GM23338 (cell line): Measurements from ENCODE around the gene SPRY4. TPM values are rescaled to one million over a fixed set of nuclear protein-coding genes. Genes with fewer than 3 reads are reported as not detected.

Experiments used
- ATAC-seq: fragments of 200-7000 bp; cut with Tn5 transposase; 3 replicates; pipeline ENCODE4 v1.9.1; 2020
- DNase-seq: peaks from one replicate; pipeline ENCODE4 v3.0.0-alpha.2; 2015; ENCODE audit warnings: low spot score
- H2AFZ ChIP-seq: fragments of 200-600 bp; sonication (generic); 2 replicates; pipeline ENCODE4 v1.8.0; 2016; ENCODE audit warnings: antibody characterized with exemption, mild to moderate bottlenecking, moderate library complexity
- H3F3A ChIP-seq: fragments of 200-600 bp; sonication (generic); replicated peaks from 2 replicates; pipeline ENCODE4 v1.8.0; 2017; ENCODE audit warnings: antibody characterized with exemption, mixed run types, low read depth
- H3K27ac ChIP-seq: fragments of 200-600 bp; sonication (generic); 2 replicates; pipeline ENCODE4 v1.6.1; 2016; ENCODE audit warnings: low read depth
- H3K27me3 ChIP-seq: fragments of 200-600 bp; sonication (generic); 2 replicates; pipeline ENCODE4 v1.8.0; 2016; ENCODE audit warnings: mild to moderate bottlenecking, mixed run types, moderate library complexity; ENCODE audit not compliant: insufficient read depth
- H3K36me3 ChIP-seq: fragments of 200-600 bp; sonication (generic); 2 replicates; pipeline ENCODE4 v1.8.0; 2016; ENCODE audit warnings: mild to moderate bottlenecking; ENCODE audit not compliant: insufficient read depth
- H3K4me1 ChIP-seq: fragments of 200-600 bp; sonication (generic); 2 replicates; pipeline ENCODE4 v1.8.0; 2016; ENCODE audit warnings: mild to moderate bottlenecking, moderate library complexity; ENCODE audit not compliant: insufficient read depth
- H3K4me2 ChIP-seq: fragments of 200-600 bp; sonication (generic); 2 replicates; pipeline ENCODE4 v1.7.1; 2017; ENCODE audit warnings: mixed run types
- H3K4me3 ChIP-seq: fragments of 200-600 bp; sonication (generic); 2 replicates; pipeline ENCODE4 v1.6.1; 2016; ENCODE audit warnings: mixed run types
- H3K79me2 ChIP-seq: fragments of 200-600 bp; sonication (generic); replicated peaks from 2 replicates; pipeline ENCODE4 v1.8.0; 2017; ENCODE audit warnings: mild to moderate bottlenecking; ENCODE audit not compliant: insufficient read depth
- H3K9me2 ChIP-seq: fragments of 200-600 bp; sonication (generic); 2 replicates; pipeline ENCODE4 v1.8.0; 2017; ENCODE audit not compliant: insufficient read depth
- H4K20me1 ChIP-seq: fragments of 200-600 bp; sonication (generic); replicated peaks from 2 replicates; pipeline ENCODE4 v1.8.0; 2017; ENCODE audit warnings: mild to moderate bottlenecking; ENCODE audit not compliant: insufficient read depth
- H3K27ac Mint-ChIP-seq: 2 replicates; pipeline ENCODE4 v1.8.0; 2020; ENCODE audit warnings: inconsistent platforms, mild to moderate bottlenecking, moderate library complexity, mixed read lengths
- H3K27me3 Mint-ChIP-seq: 3 replicates; pipeline ENCODE4 v1.8.0; 2022; ENCODE audit warnings: low read depth, mild to moderate bottlenecking, moderate library complexity, mixed read lengths, inconsistent platforms; ENCODE audit not compliant: insufficient read depth, poor library complexity
- H3K36me3 Mint-ChIP-seq: 3 replicates; pipeline ENCODE4 v1.8.0; 2021; ENCODE audit warnings: low read depth, mild to moderate bottlenecking, inconsistent platforms, moderate library complexity, mixed read lengths
- H3K4me1 Mint-ChIP-seq: 3 replicates; pipeline ENCODE4 v1.8.0; 2020; ENCODE audit warnings: mild to moderate bottlenecking, inconsistent platforms, mixed read lengths
- H3K4me3 Mint-ChIP-seq: 3 replicates; pipeline ENCODE4 v1.8.0; 2021; ENCODE audit warnings: moderate library complexity, mild to moderate bottlenecking, inconsistent platforms, mixed read lengths
- H3K9me3 Mint-ChIP-seq: 3 replicates; pipeline ENCODE4 v1.8.0; 2020; ENCODE audit warnings: moderate library complexity, mild to moderate bottlenecking, inconsistent platforms, mixed read lengths
- CREB1 ChIP-seq: fragments of 250-450 bp; sonication (Bioruptor Pico); IDR thresholded peaks from 2 replicates; pipeline ENCODE4 v1.5.0; 2020; ENCODE audit warnings: low read depth, mild to moderate bottlenecking, moderate library complexity
- EZH2 ChIP-seq: fragments of 200-600 bp; sonication (generic); IDR thresholded peaks from one replicate; pipeline ENCODE4 v1.8.0; 2017; ENCODE audit warnings: antibody characterized with exemption, mild to moderate bottlenecking, low read depth; ENCODE audit not compliant: unreplicated experiment
- EZH2phosphoT487 ChIP-seq: fragments of 200-600 bp; sonication (generic); IDR thresholded peaks from one replicate; pipeline ENCODE4 v1.8.1; 2018; ENCODE audit warnings: antibody characterized with exemption; ENCODE audit not compliant: unreplicated experiment
- JUNB ChIP-seq: IDR thresholded peaks from one replicate; pipeline ENCODE4 v1.6.1; 2016; ENCODE audit warnings: antibody characterized with exemption; ENCODE audit not compliant: unreplicated experiment
- NANOG ChIP-seq: IDR thresholded peaks from 2 replicates; pipeline ENCODE4 v1.6.1; 2016; ENCODE audit warnings: antibody characterized with exemption, borderline replicate concordance
- POLR2AphosphoS5 ChIP-seq: IDR thresholded peaks from 2 replicates; pipeline ENCODE4 v1.6.1; 2016; ENCODE audit warnings: antibody characterized with exemption, low read depth
- STAT1 ChIP-seq: IDR thresholded peaks from one replicate; pipeline ENCODE4 v1.6.1; 2016; ENCODE audit warnings: antibody characterized with exemption; ENCODE audit not compliant: unreplicated experiment
- ZNF114 ChIP-seq: fragments of 250-450 bp; sonication (Bioruptor Pico); IDR thresholded peaks from 2 replicates; pipeline ENCODE4 v1.5.0; 2020; ENCODE audit warnings: mild to moderate bottlenecking, moderate library complexity
- ZNF331 ChIP-seq: fragments of 250-450 bp; sonication (Bioruptor Pico); IDR thresholded peaks from 2 replicates; pipeline ENCODE4 v1.5.0; 2020; ENCODE audit warnings: low read depth, mild to moderate bottlenecking, moderate library complexity
- polyA plus RNA-seq: library from polyadenylated mRNA; unstranded; fragments of >200 nt; fragmentation: Nextera tagmentation; extraction: Ambion mirVana; gene quantifications from 2 replicates; pipeline ENCODE4 v1.2.1, GENCODE V29; 2016
- total RNA-seq: library from RNA; depleted of rRNA; stranded (reverse); fragments of >200 nt; shearing (Covaris generic); gene quantifications from 2 replicates; pipeline ENCODE4 v1.2.3, GENCODE V29; 2014
- TF ChIP-seq, protein P1 (sequence below): IDR thresholded peaks from one replicate; pipeline ENCODE4 v1.6.1; 2018; ENCODE audit warnings: antibody characterized with exemption; ENCODE audit not compliant: unreplicated experiment
- TF ChIP-seq, protein P2 (sequence below): fragments of 250-450 bp; sonication (Bioruptor Pico); IDR thresholded peaks from 2 replicates; pipeline ENCODE4 v1.5.0; 2020; ENCODE audit warnings: mild to moderate bottlenecking, moderate library complexity
- TF ChIP-seq, protein P3 (sequence below): IDR thresholded peaks from 2 replicates; pipeline ENCODE4 v1.6.1; 2016; ENCODE audit warnings: antibody characterized with exemption
- TF ChIP-seq, protein P4 (sequence below), 2 experiments: fragments of 200-600 bp in 1 of 2; sonication (generic) in 1 of 2; conservative IDR thresholded peaks; 2 replicates each; pipeline versions ENCODE4 v1.5.1 to v1.6.1; 2016 to 2017; ENCODE audit warnings: antibody characterized with exemption in 2 of 2, low read depth in 2 of 2, mild to moderate bottlenecking in 2 of 2, moderate library complexity in 1 of 2

Gene SPRY4
- total and polyA plus RNA-seq, 2 experiments from 2014 or later = 70.6 to 240 TPM

DNA sequence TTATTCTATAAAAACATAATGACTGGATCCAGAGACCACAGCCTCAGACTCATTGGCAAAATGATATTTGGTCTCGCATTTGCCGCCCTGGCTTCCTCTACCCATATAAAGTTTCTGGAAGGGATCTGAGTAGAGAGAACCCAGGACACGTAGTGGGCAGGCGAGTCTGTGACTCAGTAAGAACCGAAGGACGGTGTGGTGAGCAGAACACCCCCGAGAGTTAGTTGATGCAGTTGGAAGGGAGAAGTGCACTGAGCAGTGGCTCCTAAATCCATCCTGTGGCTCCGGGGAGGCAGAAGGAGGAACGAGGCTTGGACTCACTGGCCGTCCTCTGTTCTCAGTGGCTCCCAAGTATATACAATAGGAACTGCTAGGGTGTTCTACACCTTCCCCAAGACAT lies 11.5 kb downstream of the SPRY4 start:
- Mint-ChIP-seq H3K36me3 (peaks cover 99% of the 10 kb centered on the region), H3K9me3 (no peaks in the 10 kb centered on the region; the same call in 2 of the 3 replicates), H3K4me3 (peak overlapping the region; percentile 37; the same call in 1 of the 3 replicates), H3K4me1 (peaks cover 88% of the 10 kb centered on the region), H3K27me3 (peaks cover 26% of the 10 kb centered on the region), H3K27ac (no peak overlapping the region)
- H2AFZ ChIP-seq = no peak overlapping the region
- peak overlapping the region; percentile 26; the same call in 1 of the 2 replicates for H3K4me3 ChIP-seq
- H4K20me1 ChIP-seq = peaks cover 93% of the 10 kb centered on the region
- TF ChIP-seq NANOG (no peak), EZH2phosphoT487 (no peak), POLR2AphosphoS5 (no peak), ZNF331 (CRISPR knock-in tag) (no peak), EZH2 (no peak), ZNF114 (CRISPR knock-in tag) (no peak), JUNB (no peak), CREB1 (CRISPR knock-in tag) (no peak), STAT1 (no peak)
- TF ChIP-seq, protein P1, sequence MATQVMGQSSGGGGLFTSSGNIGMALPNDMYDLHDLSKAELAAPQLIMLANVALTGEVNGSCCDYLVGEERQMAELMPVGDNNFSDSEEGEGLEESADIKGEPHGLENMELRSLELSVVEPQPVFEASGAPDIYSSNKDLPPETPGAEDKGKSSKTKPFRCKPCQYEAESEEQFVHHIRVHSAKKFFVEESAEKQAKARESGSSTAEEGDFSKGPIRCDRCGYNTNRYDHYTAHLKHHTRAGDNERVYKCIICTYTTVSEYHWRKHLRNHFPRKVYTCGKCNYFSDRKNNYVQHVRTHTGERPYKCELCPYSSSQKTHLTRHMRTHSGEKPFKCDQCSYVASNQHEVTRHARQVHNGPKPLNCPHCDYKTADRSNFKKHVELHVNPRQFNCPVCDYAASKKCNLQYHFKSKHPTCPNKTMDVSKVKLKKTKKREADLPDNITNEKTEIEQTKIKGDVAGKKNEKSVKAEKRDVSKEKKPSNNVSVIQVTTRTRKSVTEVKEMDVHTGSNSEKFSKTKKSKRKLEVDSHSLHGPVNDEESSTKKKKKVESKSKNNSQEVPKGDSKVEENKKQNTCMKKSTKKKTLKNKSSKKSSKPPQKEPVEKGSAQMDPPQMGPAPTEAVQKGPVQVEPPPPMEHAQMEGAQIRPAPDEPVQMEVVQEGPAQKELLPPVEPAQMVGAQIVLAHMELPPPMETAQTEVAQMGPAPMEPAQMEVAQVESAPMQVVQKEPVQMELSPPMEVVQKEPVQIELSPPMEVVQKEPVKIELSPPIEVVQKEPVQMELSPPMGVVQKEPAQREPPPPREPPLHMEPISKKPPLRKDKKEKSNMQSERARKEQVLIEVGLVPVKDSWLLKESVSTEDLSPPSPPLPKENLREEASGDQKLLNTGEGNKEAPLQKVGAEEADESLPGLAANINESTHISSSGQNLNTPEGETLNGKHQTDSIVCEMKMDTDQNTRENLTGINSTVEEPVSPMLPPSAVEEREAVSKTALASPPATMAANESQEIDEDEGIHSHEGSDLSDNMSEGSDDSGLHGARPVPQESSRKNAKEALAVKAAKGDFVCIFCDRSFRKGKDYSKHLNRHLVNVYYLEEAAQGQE = no peak
- TF ChIP-seq, protein P2, sequence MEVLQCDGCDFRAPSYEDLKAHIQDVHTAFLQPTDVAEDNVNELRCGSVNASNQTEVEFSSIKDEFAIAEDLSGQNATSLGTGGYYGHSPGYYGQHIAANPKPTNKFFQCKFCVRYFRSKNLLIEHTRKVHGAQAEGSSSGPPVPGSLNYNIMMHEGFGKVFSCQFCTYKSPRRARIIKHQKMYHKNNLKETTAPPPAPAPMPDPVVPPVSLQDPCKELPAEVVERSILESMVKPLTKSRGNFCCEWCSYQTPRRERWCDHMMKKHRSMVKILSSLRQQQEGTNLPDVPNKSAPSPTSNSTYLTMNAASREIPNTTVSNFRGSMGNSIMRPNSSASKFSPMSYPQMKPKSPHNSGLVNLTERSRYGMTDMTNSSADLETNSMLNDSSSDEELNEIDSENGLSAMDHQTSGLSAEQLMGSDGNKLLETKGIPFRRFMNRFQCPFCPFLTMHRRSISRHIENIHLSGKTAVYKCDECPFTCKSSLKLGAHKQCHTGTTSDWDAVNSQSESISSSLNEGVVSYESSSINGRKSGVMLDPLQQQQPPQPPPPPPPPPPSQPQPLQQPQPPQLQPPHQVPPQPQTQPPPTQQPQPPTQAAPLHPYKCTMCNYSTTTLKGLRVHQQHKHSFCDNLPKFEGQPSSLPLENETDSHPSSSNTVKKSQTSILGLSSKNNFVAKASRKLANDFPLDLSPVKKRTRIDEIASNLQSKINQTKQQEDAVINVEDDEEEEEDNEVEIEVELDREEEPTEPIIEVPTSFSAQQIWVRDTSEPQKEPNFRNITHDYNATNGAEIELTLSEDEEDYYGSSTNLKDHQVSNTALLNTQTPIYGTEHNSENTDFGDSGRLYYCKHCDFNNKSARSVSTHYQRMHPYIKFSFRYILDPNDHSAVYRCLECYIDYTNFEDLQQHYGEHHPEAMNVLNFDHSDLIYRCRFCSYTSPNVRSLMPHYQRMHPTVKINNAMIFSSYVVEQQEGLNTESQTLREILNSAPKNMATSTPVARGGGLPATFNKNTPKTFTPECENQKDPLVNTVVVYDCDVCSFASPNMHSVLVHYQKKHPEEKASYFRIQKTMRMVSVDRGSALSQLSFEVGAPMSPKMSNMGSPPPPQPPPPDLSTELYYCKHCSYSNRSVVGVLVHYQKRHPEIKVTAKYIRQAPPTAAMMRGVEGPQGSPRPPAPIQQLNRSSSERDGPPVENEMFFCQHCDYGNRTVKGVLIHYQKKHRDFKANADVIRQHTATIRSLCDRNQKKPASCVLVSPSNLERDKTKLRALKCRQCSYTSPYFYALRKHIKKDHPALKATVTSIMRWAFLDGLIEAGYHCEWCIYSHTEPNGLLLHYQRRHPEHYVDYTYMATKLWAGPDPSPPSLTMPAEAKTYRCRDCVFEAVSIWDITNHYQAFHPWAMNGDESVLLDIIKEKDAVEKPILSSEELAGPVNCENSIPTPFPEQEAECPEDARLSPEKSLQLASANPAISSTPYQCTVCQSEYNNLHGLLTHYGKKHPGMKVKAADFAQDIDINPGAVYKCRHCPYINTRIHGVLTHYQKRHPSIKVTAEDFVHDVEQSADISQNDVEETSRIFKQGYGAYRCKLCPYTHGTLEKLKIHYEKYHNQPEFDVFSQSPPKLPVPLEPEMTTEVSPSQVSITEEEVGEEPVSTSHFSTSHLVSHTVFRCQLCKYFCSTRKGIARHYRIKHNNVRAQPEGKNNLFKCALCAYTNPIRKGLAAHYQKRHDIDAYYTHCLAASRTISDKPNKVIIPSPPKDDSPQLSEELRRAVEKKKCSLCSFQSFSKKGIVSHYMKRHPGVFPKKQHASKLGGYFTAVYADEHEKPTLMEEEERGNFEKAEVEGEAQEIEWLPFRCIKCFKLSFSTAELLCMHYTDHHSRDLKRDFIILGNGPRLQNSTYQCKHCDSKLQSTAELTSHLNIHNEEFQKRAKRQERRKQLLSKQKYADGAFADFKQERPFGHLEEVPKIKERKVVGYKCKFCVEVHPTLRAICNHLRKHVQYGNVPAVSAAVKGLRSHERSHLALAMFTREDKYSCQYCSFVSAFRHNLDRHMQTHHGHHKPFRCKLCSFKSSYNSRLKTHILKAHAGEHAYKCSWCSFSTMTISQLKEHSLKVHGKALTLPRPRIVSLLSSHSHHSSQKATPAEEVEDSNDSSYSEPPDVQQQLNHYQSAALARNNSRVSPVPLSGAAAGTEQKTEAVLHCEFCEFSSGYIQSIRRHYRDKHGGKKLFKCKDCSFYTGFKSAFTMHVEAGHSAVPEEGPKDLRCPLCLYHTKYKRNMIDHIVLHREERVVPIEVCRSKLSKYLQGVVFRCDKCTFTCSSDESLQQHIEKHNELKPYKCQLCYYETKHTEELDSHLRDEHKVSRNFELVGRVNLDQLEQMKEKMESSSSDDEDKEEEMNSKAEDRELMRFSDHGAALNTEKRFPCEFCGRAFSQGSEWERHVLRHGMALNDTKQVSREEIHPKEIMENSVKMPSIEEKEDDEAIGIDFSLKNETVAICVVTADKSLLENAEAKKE = no peak
- TF ChIP-seq, protein P3, sequence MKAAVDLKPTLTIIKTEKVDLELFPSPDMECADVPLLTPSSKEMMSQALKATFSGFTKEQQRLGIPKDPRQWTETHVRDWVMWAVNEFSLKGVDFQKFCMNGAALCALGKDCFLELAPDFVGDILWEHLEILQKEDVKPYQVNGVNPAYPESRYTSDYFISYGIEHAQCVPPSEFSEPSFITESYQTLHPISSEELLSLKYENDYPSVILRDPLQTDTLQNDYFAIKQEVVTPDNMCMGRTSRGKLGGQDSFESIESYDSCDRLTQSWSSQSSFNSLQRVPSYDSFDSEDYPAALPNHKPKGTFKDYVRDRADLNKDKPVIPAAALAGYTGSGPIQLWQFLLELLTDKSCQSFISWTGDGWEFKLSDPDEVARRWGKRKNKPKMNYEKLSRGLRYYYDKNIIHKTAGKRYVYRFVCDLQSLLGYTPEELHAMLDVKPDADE = no peak
- TF ChIP-seq, protein P4, sequence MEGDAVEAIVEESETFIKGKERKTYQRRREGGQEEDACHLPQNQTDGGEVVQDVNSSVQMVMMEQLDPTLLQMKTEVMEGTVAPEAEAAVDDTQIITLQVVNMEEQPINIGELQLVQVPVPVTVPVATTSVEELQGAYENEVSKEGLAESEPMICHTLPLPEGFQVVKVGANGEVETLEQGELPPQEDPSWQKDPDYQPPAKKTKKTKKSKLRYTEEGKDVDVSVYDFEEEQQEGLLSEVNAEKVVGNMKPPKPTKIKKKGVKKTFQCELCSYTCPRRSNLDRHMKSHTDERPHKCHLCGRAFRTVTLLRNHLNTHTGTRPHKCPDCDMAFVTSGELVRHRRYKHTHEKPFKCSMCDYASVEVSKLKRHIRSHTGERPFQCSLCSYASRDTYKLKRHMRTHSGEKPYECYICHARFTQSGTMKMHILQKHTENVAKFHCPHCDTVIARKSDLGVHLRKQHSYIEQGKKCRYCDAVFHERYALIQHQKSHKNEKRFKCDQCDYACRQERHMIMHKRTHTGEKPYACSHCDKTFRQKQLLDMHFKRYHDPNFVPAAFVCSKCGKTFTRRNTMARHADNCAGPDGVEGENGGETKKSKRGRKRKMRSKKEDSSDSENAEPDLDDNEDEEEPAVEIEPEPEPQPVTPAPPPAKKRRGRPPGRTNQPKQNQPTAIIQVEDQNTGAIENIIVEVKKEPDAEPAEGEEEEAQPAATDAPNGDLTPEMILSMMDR (conservative IDR thresholded peaks at IDR 0.05; ENCODE audit: low read depth in 2 of 2) = no peak
- peak overlapping the region; percentile 38; the same call in 1 of the 2 replicates for H3K4me2 ChIP-seq
- H3K9me2 ChIP-seq = no peaks in the 10 kb centered on the region; the same call in 1 of the 2 replicates
- H3F3A ChIP-seq = peaks cover 84% of the 10 kb centered on the region
- H3K27me3 ChIP-seq = no peaks in the 10 kb centered on the region
- ATAC-seq (no peak), DNase-seq (no peak)
- peaks cover 84% of the 10 kb centered on the region for H3K4me1 ChIP-seq
- H3K79me2 ChIP-seq = peaks cover 100% of the 10 kb centered on the region
- peak overlapping the region; percentile 74 for H3K27ac ChIP-seq
- peaks cover 81% of the 10 kb centered on the region for H3K36me3 ChIP-seq
